GM18861 (cell line): ENCODE measurements around the gene FAM120AOS.

Experiments used
- ATAC-seq: cut with Tn5 transposase; IDR thresholded peaks from one replicate; pipeline ENCODE4 v1.9.1; 2021; ENCODE audit not compliant: unreplicated experiment

FAM120AOS gene

GRCh38 chr9:93467462-93467861 lies 14.1 kb upstream of the FAM120AOS start:
- ATAC-seq: no peak

GRCh38 chr9:93467062-93467416 lies 13.7 kb upstream of the FAM120AOS start:
- no peak for ATAC-seq

- ATAC-seq: no peak
Observed at GRCh38 chr9:93466416-93467061, 13.2 kb upstream of the FAM120AOS start.

GRCh38 chr9:93465855-93466254 lies 12.5 kb upstream of the FAM120AOS start:
- ATAC-seq: no peak

- no peak for ATAC-seq
Observed at GRCh38 chr9:93464876-93465275, 11.5 kb upstream of the FAM120AOS start.

GRCh38 chr9:93464395-93464794 lies 11.0 kb upstream of the FAM120AOS start:
- ATAC-seq: no peak

GRCh38 chr9:93463638-93464248 lies 10.4 kb upstream of the FAM120AOS start:
- no peak for ATAC-seq

- ATAC-seq: no peak
Observed at GRCh38 chr9:93461821-93462220, 8.4 kb upstream of the FAM120AOS start.

- ATAC-seq: no peak
Observed at GRCh38 chr9:93461414-93461743, 8.0 kb upstream of the FAM120AOS start.

GRCh38 chr9:93460689-93461413 lies 7.5 kb upstream of the FAM120AOS start:
- no peak for ATAC-seq

- ATAC-seq: no peak
Observed at GRCh38 chr9:93459432-93459847, 6.1 kb upstream of the FAM120AOS start.

- ATAC-seq: no peak
Observed at GRCh38 chr9:93458712-93459111, 5.3 kb upstream of the FAM120AOS start.

GRCh38 chr9:93457006-93457405 lies 3.6 kb upstream of the FAM120AOS start:
- no peak for ATAC-seq

GRCh38 chr9:93456504-93456903 lies 3.1 kb upstream of the FAM120AOS start:
- peak; percentile 32 for ATAC-seq

- no peak for ATAC-seq
Observed at GRCh38 chr9:93456022-93456421, 2.6 kb upstream of the FAM120AOS start.

GRCh38 chr9:93452710-93453046 lies 703 bp downstream of the FAM120AOS start:
- ATAC-seq: no peak

- ATAC-seq: no peak
Observed at GRCh38 chr9:93451849-93452709, 1.3 kb downstream of the FAM120AOS start.

- peak; percentile 37 for ATAC-seq
Observed at GRCh38 chr9:93450945-93451815, 2.2 kb downstream of the FAM120AOS start, which contains the start of gene FAM120A. TSS of gene FAM120A (plus strand) at chr9:93451685. CDS start at chr9:93451916, 231 bp downstream.

- no peak for ATAC-seq
Observed at GRCh38 chr9:93447655-93448054, 5.7 kb downstream of the FAM120AOS start.

- no peak for ATAC-seq
Observed at GRCh38 chr9:93446073-93446472, 7.3 kb downstream of the FAM120AOS start.
